Measurements from ENCODE around the gene TNFAIP2. TPM values are rescaled to one million over a fixed set of nuclear protein-coding genes. Genes with fewer than 3 reads are reported as not detected.

Gene TNFAIP2
- total and polyA plus RNA-seq, 2 of the 4 experiments (the other 2 are of a cell fraction), result 6.3 to 9.6 TPM

GRCh38 chr14:103112400-103113243 is 10.6 kb upstream of the TNFAIP2 start:
- Histone ChIP-seq H4K5ac (ENCODE audit: low read depth, low read length) (no peak overlapping the region), H2BK5ac (ENCODE audit: low read depth, low read length, poor library complexity, severe bottlenecking) (no peak overlapping the region), H3K4me2 (ENCODE audit: low read depth, low read length) (no peak overlapping the region), H3K4me1 (ENCODE audit: control insufficient read depth, insufficient read depth, low read length) (peaks cover 33% of the 10 kb centered on the region), H2AK9ac (replicated peaks; ENCODE audit: low read depth, low read length, poor library complexity) (peak overlapping the region; percentile 56), H3K23ac (ENCODE audit: low read depth, low read length) (no peak overlapping the region), H3K14ac (replicated peaks; ENCODE audit: low read depth, low read length) (no peak overlapping the region), H4K8ac (ENCODE audit: low read depth in 2 of 2, low read length in 2 of 2) (0 out of 4 replicates have a peak overlapping the region, but pooled peaks of 1 of the 2 experiments have one; percentile 11), H3K56ac (ENCODE audit: extremely low read depth, insufficient read depth, low read length) (no peak overlapping the region), H3K4ac (ENCODE audit: low read depth, low read length) (peak overlapping the region; percentile 49), H3K18ac (ENCODE audit: low read depth, low read length) (no peak overlapping the region), H3K27me3 (ENCODE audit: control insufficient read depth, insufficient read depth, low read length) (no peaks in the 10 kb centered on the region), H3K4me3 (ENCODE audit: insufficient read depth, low read depth, low read length) (no peak overlapping the region), H2BK20ac (ENCODE audit: low read depth, low read length) (peak overlapping the region; percentile 62; the same call in 1 of the 2 replicates), H3K79me1 (ENCODE audit: low read depth in 1 of 2, low read length in 2 of 2) (no peaks in the 10 kb centered on the region), H3K9ac (ENCODE audit: low read depth, low read length) (no peak overlapping the region), H2AK5ac (ENCODE audit: low read depth, low read length) (peak overlapping the region; percentile 88), H3K9me3 (ENCODE audit: control insufficient read depth, insufficient read depth, low read length) (no peaks in the 10 kb centered on the region), H3K36me3 (ENCODE audit: control insufficient read depth, insufficient read depth, low read length) (no peaks in the 10 kb centered on the region), H2AFZ (replicated peaks; ENCODE audit: low read length, poor library complexity) (no peak overlapping the region), H4K20me1 (ENCODE audit: insufficient read depth, low read length) (no peaks in the 10 kb centered on the region), H2BK120ac (ENCODE audit: low read depth, low read length) (peak overlapping the region; percentile 36; the same call in 1 of the 2 replicates), H2BK15ac (ENCODE audit: low read depth, low read length) (no peak overlapping the region; the same call in 1 of the 3 replicates), H3K9me1 (ENCODE audit: insufficient read depth, low read length) (peaks cover 12% of the 10 kb centered on the region; the same call in 1 of the 2 replicates), H3K27ac (ENCODE audit: insufficient read depth, low read length) (no peak overlapping the region), H4K91ac (ENCODE audit: insufficient read depth, low read depth, low read length) (peak overlapping the region; percentile 38; the same call in 1 of the 2 replicates)
- dilution Hi-C loops (cut with HindIII; ENCODE audit: low sequenced_read_pairs, unreplicated experiment) (no loop called here), intact Hi-C loops (cut with micrococcal nuclease) (no loop called here), in situ Hi-C loops (cut with MboI; ENCODE audit: low sequenced_read_pairs) (no loop called here)
- no TSS peak for BruUV-seq (replicated peaks)
- ChIA-PET CTCF (no interaction called here), POLR2A (ENCODE audit: unreplicated experiment) (no interaction called here)
- 89% methylated on average over 2 of the region's 11 CpGs; no CpG with 5 or more reads in 1 of the 2 experiments for WGBS, 2 experiments (ENCODE audit: extremely low coverage in 2 of 2, insufficient read length in 1 of 2)
- no peak for DNase-seq
- ATAC-seq (ENCODE audit: low read depth), result no peak
- TF ChIP-seq RFX5 (IDR thresholded peaks at IDR 0.05; ENCODE audit: low read depth, low read length), result no peak
- no peak for TF ChIP-seq MAFK (IDR thresholded peaks at IDR 0.05; ENCODE audit: low read depth, low read length)
- no peak for TF ChIP-seq RCOR1 (IDR thresholded peaks at IDR 0.05; ENCODE audit: insufficient replicate concordance, low read length)
- no peak for TF ChIP-seq SMC3 (IDR thresholded peaks at IDR 0.05; ENCODE audit: low read depth, low read length)
- no peak for TF ChIP-seq BHLHE40 (IDR thresholded peaks at IDR 0.05; ENCODE audit: low read depth, low read length)
- TF ChIP-seq RAD21 (IDR thresholded peaks at IDR 0.05; ENCODE audit: low read length), result no peak
- TF ChIP-seq CHD1 (IDR thresholded peaks at IDR 0.05; ENCODE audit: low read depth, low read length), result no peak
- TF ChIP-seq MAZ (IDR thresholded peaks at IDR 0.05; ENCODE audit: borderline replicate concordance, low read depth, low read length), result no peak
- TF ChIP-seq, protein P1, sequence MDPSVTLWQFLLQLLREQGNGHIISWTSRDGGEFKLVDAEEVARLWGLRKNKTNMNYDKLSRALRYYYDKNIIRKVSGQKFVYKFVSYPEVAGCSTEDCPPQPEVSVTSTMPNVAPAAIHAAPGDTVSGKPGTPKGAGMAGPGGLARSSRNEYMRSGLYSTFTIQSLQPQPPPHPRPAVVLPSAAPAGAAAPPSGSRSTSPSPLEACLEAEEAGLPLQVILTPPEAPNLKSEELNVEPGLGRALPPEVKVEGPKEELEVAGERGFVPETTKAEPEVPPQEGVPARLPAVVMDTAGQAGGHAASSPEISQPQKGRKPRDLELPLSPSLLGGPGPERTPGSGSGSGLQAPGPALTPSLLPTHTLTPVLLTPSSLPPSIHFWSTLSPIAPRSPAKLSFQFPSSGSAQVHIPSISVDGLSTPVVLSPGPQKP (IDR thresholded peaks at IDR 0.05; ENCODE audit: borderline replicate concordance, low read depth, low read length), result no peak
- no peak for TF ChIP-seq CEBPB (IDR thresholded peaks at IDR 0.05; ENCODE audit: low read depth, low read length)
- no peak for TF ChIP-seq CTCF (conservative IDR thresholded peaks at IDR 0.05; ENCODE audit: low read depth, low read length)
- TF ChIP-seq USF2 (IDR thresholded peaks at IDR 0.05; ENCODE audit: low read depth, low read length), result no peak
- TF ChIP-seq POLR2A (IDR thresholded peaks at IDR 0.05; ENCODE audit: low read depth, low read length), result no peak
- TF ChIP-seq NFE2L2 (IDR thresholded peaks at IDR 0.05; ENCODE audit: low read depth, low read length), result no peak
- no peak for TF ChIP-seq FOS (IDR thresholded peaks at IDR 0.05; ENCODE audit: low read depth, low read length)

Measured in IMR-90 (cell line).